Tibial nerve (tissue), 4 donors: ENCODE measurements around the gene FRK. TPM values are rescaled to one million over a fixed set of nuclear protein-coding genes. Genes with fewer than 3 reads are reported as not detected.

Source experiments
- DNase-seq, 2 donors: peaks; one replicate each; pipeline ENCODE4 v3.0.0-alpha.2; 2019; ENCODE audit warnings: low spot score in 2 of 2
- H3K27ac ChIP-seq, 4 donors: fragments of 200-600 bp; sonication (generic) in 3 of 4; one replicate each; pipeline ENCODE4 v1.5.1; 2017 to 2019; ENCODE audit warnings: mild to moderate bottlenecking in 1 of 4
- H3K27me3 ChIP-seq, 2 donors: fragments of 200-600 bp; sonication (generic) in 1 of 2; one replicate each; pipeline versions ENCODE4 v1.5.1 to v1.6.0; 2017 to 2019
- H3K36me3 ChIP-seq, 3 donors: fragments of 200-600 bp; sonication (generic); one replicate each; pipeline ENCODE4 v1.5.1; 2018 to 2019
- H3K4me1 ChIP-seq, 4 donors: fragments of 200-600 bp; sonication (generic) in 3 of 4; one replicate each; pipeline ENCODE4 v1.5.1; 2017 to 2019
- H3K4me3 ChIP-seq, 4 donors: fragments of 200-600 bp; sonication (generic) in 3 of 4; one replicate each; pipeline ENCODE4 v1.5.1; 2017 to 2019; ENCODE audit warnings: mild to moderate bottlenecking in 1 of 4, moderate library complexity in 1 of 4
- H3K9me3 ChIP-seq, 4 donors: fragments of 200-600 bp; sonication (generic) in 3 of 4; one replicate each; pipeline ENCODE4 v1.5.1; 2017 to 2019
- CTCF ChIP-seq, 5 experiments: fragments of 200-600 bp in 3 of 5; fragments of 450-650 bp in 2 of 5; sonication (generic) in 3 of 5; IDR thresholded peaks; one replicate each; pipeline ENCODE4 v1.5.1; 2016 to 2019; ENCODE audit warnings: antibody characterized with exemption in 5 of 5, mild to moderate bottlenecking in 3 of 5, moderate library complexity in 2 of 5
- EP300 ChIP-seq, 2 donors: sonication (generic); formaldehyde crosslinking; IDR thresholded peaks; one replicate each; pipeline ENCODE4 v1.6.1; 2017; ENCODE audit warnings: antibody characterized with exemption in 2 of 2, mild to moderate bottlenecking in 1 of 2
- POLR2A ChIP-seq, 2 donors: fragments of 450-650 bp; IDR thresholded peaks; one replicate each; pipeline ENCODE4 v1.6.1; 2017; ENCODE audit warnings: antibody characterized with exemption in 2 of 2, mild to moderate bottlenecking in 2 of 2, moderate library complexity in 2 of 2
- WGBS, 2 donors: methylation state at CpG; one replicate each; pipeline ENCODE4 v1.1.5; 2018; 5-methylcytosine and 5-hydroxymethylcytosine counted together
- total RNA-seq, 4 donors: library from RNA; depleted of rRNA; stranded (reverse); fragments of >200 nt; gene quantifications; one replicate each; pipeline ENCODE4 v1.1.0, GENCODE V29; 2016

The FRK gene
- total RNA-seq, 4 donors from 2014 or later: 0.78 to 1.3 (median 0.97) TPM

- H3K4me3 ChIP-seq: no peak overlapping the region
- H3K27me3 ChIP-seq: no peaks in the 10 kb centered on the region
- H3K36me3 ChIP-seq: no peaks in the 10 kb centered on the region
- H3K4me1 ChIP-seq: no peaks in the 10 kb centered on the region
- no peak overlapping the region for H3K27ac ChIP-seq
- TF ChIP-seq POLR2A (IDR thresholded peaks at IDR 0.05): no peak
- no peak for TF ChIP-seq CTCF (IDR thresholded peaks at IDR 0.05)
- TF ChIP-seq EP300 (IDR thresholded peaks at IDR 0.05): no peak
- no peaks in the 10 kb centered on the region for H3K9me3 ChIP-seq
- no peak for DNase-seq
- 53 to 63% methylated on average over 5 of the region's 5 CpGs for WGBS, 2 donors
Measured at GRCh38 chr6:115882174-115882573, 178.5 kb downstream of the FRK start.

Other genes with a start within 250 kb of the FRK start
- gene NT5DC1, start 40.0 kb upstream of the FRK start, total RNA-seq: 10 to 100 TPM in 1 of 4 donors, 1 to 10 TPM in 3; 4.2 to 23.5 (median 7.0) TPM
- under 1 TPM in 2 of 4 donors, not detected in 2; 0.22 to 0.42 TPM for gene COL10A1, start 65.2 kb upstream of the FRK start, total RNA-seq
- gene TSPYL4, start 193.2 kb upstream of the FRK start, total RNA-seq: 10 to 100 TPM; 14.4 to 26.7 (median 20.9) TPM
- 10 to 100 TPM; 39.8 to 53.6 (median 43.3) TPM for gene TSPYL1, start 219.0 kb upstream of the FRK start, total RNA-seq